ENCODE results near the gene B3GAT1.

Gene B3GAT1

DNA sequence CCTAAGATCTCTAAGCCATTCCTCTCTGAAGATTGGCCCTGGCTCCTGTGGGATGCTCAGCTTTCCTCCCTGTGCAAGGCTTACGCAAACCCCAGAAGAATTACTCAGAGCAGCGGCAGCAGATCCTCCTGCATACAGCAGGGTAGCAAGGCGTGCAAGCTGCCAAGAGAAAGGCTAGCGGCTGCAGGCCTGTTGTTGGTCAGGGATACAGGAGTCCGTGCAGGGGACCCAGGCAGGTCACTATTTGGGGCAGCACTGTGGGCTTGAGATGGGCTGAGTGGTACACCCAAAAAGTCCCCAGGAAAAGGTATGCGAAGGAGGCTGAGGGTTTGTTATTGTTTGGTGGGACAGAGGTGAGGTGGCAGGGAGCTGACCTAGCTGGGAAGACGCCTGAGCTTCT, 78.7 kb downstream of the B3GAT1 start:
- no peak for DNase-seq

- no peak for DNase-seq
Observed at GRCh38 chr11:134332782-134333181, 79.3 kb downstream of the B3GAT1 start.

- peak in 1 of 2 donors; percentile 27 for DNase-seq
Observed at GRCh38 chr11:134332189-134332631, 79.8 kb downstream of the B3GAT1 start.

- peak; percentile 82 to 91 for DNase-seq
Observed at GRCh38 chr11:134331354-134332188, 80.5 kb downstream of the B3GAT1 start, which contains the start of gene GLB1L2. Gene GLB1L2 (plus strand): TSS chr11:134331988. CDS start chr11:134332062, 74 bp downstream.

DNA sequence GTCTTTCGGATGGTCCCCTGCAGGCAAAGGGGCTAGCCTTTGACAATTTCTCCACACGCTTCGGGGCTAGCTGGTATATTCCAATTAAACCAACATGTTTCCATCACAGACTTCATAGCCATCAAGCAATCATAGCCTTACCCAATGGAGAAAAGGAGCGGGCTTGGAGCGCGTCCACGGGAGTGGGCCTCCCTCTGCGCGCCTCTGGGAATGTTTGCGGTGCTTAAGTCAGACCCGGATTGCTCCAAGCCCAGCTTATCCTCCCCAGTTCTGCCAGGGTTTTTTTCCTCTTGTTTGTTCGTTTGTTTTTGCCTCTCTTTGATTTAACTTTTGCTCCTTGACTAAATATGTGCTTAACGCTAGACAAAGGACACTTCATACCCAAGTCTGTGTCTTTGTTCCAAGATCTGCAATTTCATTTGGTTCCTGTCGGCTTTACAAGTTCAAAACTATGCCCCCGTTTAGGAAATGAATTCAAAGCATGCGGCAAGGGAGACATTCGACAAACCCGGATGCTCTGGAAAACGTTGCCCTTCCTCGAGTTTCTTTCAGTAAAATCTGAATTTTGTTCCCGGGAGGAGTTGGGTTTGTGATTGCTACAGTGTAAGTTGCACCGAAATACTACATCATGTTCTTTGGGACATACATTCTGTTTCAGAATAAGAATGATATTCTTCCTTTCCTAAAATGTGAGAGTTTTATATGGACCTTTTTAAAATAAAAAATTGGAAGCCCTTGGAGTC, 81.3 kb downstream of the B3GAT1 start:
- DNase-seq: no peak
